ENCODE results near the gene NRIP3. TPM values are rescaled to one million over a fixed set of nuclear protein-coding genes. Genes with fewer than 3 reads are reported as not detected.
A peak's percentile ranks its signal among the peaks of the same experiment; 100 is the strongest.

The NRIP3 gene
- total and polyA plus RNA-seq, 5 donors from 2014 or later, result 0.38 to 3.4 (median 0.63) TPM; not detected in 1

- no peak for DNase-seq
- Histone ChIP-seq H3K36me3 (ENCODE audit: control insufficient read depth, insufficient read depth, low read length) (no peaks in the 10 kb centered on the region), H3K9me3 (ENCODE audit: control insufficient read depth in 2 of 2, low read length in 2 of 2) (no peaks in the 10 kb centered on the region), H3K4me1 (ENCODE audit: control insufficient read depth, insufficient read depth, low read length, poor library complexity, severe bottlenecking) (peaks cover 24% of the 10 kb centered on the region), H3K4me3 (ENCODE audit: low read depth, low read length) (no peak overlapping the region), H3K27ac (ENCODE audit: insufficient read depth, low read length, poor library complexity, severe bottlenecking) (no peak overlapping the region), H3K27me3 (ENCODE audit: control insufficient read depth, insufficient read depth, low read length) (no peaks in the 10 kb centered on the region)
- no peaks in the 10 kb centered on the region for H3K9me3 Mint-ChIP-seq
- no peaks in the 10 kb centered on the region for H3K27me3 Mint-ChIP-seq
- H3K36me3 Mint-ChIP-seq, result peaks cover 3% of the 10 kb centered on the region
- no peak for ATAC-seq (ENCODE audit: low read depth in 2 of 2)
- H3K4me1 Mint-ChIP-seq, result peaks cover 10 to 26% (median 13%) of the 10 kb centered on the region in 4 donors
- peak overlapping the region in 1 of 3 donors; percentile 12 for H3K27ac Mint-ChIP-seq
- peak overlapping the region in 2 of 4 donors; percentile 90 to 97 for H3K4me3 Mint-ChIP-seq
These were observed 36.6 kb downstream of the NRIP3 start for GRCh38 chr11:8967184-8967583.

GRCh38 chr11:8964324-8965320, 39.2 kb downstream of the NRIP3 start, which contains the start of gene TMEM9B:
Gene TMEM9B, minus strand, starts transcription at chr11:8964442. Its CDS starts 129 bp downstream, at chr11:8964313.
- Mint-ChIP-seq H3K27me3 (no peaks in the 10 kb centered on the region), H3K4me3 (peak within 1 kb of the TSS; percentile 95 to 99 (median 98)), H3K36me3 (peaks cover 9% of the 10 kb centered on the region), H3K27ac (peak within 1 kb of the TSS; percentile 97 to 99 (median 99)), H3K4me1 (peaks cover 15 to 36% (median 26%) of the 10 kb centered on the region in 4 donors), H3K9me3 (no peaks in the 10 kb centered on the region)
- Histone ChIP-seq H3K36me3 (ENCODE audit: control insufficient read depth, insufficient read depth, low read length) (no peaks in the 10 kb centered on the region), H3K9me3 (ENCODE audit: control insufficient read depth in 2 of 2, low read length in 2 of 2) (no peaks in the 10 kb centered on the region), H3K4me3 (ENCODE audit: low read depth, low read length) (peak within 1 kb of the TSS; percentile 78), H3K4me1 (ENCODE audit: control insufficient read depth, insufficient read depth, low read length, poor library complexity, severe bottlenecking) (peaks cover 27% of the 10 kb centered on the region), H3K27ac (ENCODE audit: insufficient read depth, low read length, poor library complexity, severe bottlenecking) (peak within 1 kb of the TSS; percentile 82), H3K27me3 (ENCODE audit: control insufficient read depth, insufficient read depth, low read length) (no peaks in the 10 kb centered on the region)
- ATAC-seq (ENCODE audit: low read depth in 2 of 2) (peak; percentile 88), DNase-seq (peak; percentile 65 to 93 (median 79))

GRCh38 chr11:8963569-8964323, 40.1 kb downstream of the NRIP3 start:
- Histone ChIP-seq H3K4me1 (ENCODE audit: control insufficient read depth, insufficient read depth, low read length, poor library complexity, severe bottlenecking) (peaks cover 32% of the 10 kb centered on the region), H3K27ac (ENCODE audit: insufficient read depth, low read length, poor library complexity, severe bottlenecking) (peak overlapping the region; percentile 82), H3K9me3 (ENCODE audit: control insufficient read depth in 2 of 2, low read length in 2 of 2) (no peaks in the 10 kb centered on the region), H3K27me3 (ENCODE audit: control insufficient read depth, insufficient read depth, low read length) (no peaks in the 10 kb centered on the region), H3K36me3 (ENCODE audit: control insufficient read depth, insufficient read depth, low read length) (no peaks in the 10 kb centered on the region), H3K4me3 (ENCODE audit: low read depth, low read length) (peak overlapping the region; percentile 78)
- peaks cover 16 to 42% (median 29%) of the 10 kb centered on the region in 4 donors for H3K4me1 Mint-ChIP-seq
- H3K27me3 Mint-ChIP-seq, result no peaks in the 10 kb centered on the region
- peaks cover 9% of the 10 kb centered on the region for H3K36me3 Mint-ChIP-seq
- no peaks in the 10 kb centered on the region for H3K9me3 Mint-ChIP-seq
- H3K27ac Mint-ChIP-seq, result peak overlapping the region; percentile 97 to 99 (median 99)
- DNase-seq, result peak in 2 of 3 donors; percentile 69 to 92
- H3K4me3 Mint-ChIP-seq, result peak overlapping the region; percentile 95 to 99 (median 98)
- peak; percentile 79 for ATAC-seq (ENCODE audit: low read depth in 2 of 2)

GRCh38 chr11:8962841-8963240, 41.0 kb downstream of the NRIP3 start:
- peaks cover 32% of the 10 kb centered on the region for H3K4me1 ChIP-seq (ENCODE audit: control insufficient read depth, insufficient read depth, low read length, poor library complexity, severe bottlenecking)
- peak overlapping the region; percentile 82 for H3K27ac ChIP-seq (ENCODE audit: insufficient read depth, low read length, poor library complexity, severe bottlenecking)
- peak overlapping the region; percentile 29 to 97 (median 68) for H3K27ac Mint-ChIP-seq
- no peaks in the 10 kb centered on the region for H3K9me3 Mint-ChIP-seq
- H3K9me3 ChIP-seq (ENCODE audit: control insufficient read depth in 2 of 2, low read length in 2 of 2), result no peaks in the 10 kb centered on the region
- ATAC-seq (ENCODE audit: low read depth in 2 of 2) (no peak), DNase-seq (peak in 1 of 3 donors; percentile 16)
- peak overlapping the region; percentile 78 for H3K4me3 ChIP-seq (ENCODE audit: low read depth, low read length)
- no peaks in the 10 kb centered on the region for H3K27me3 Mint-ChIP-seq
- H3K4me1 Mint-ChIP-seq, result peaks cover 14 to 44% (median 29%) of the 10 kb centered on the region in 4 donors
- peaks cover 9% of the 10 kb centered on the region for H3K36me3 Mint-ChIP-seq
- peak overlapping the region; percentile 95 to 99 (median 98) for H3K4me3 Mint-ChIP-seq
- H3K27me3 ChIP-seq (ENCODE audit: control insufficient read depth, insufficient read depth, low read length), result no peaks in the 10 kb centered on the region
- H3K36me3 ChIP-seq (ENCODE audit: control insufficient read depth, insufficient read depth, low read length), result no peaks in the 10 kb centered on the region

- Histone ChIP-seq H3K27me3 (ENCODE audit: control insufficient read depth, insufficient read depth, low read length) (no peaks in the 10 kb centered on the region), H3K4me3 (ENCODE audit: low read depth, low read length) (no peak overlapping the region), H3K9me3 (ENCODE audit: control insufficient read depth in 2 of 2, low read length in 2 of 2) (no peaks in the 10 kb centered on the region), H3K4me1 (ENCODE audit: control insufficient read depth, insufficient read depth, low read length, poor library complexity, severe bottlenecking) (peaks cover 32% of the 10 kb centered on the region), H3K36me3 (ENCODE audit: control insufficient read depth, insufficient read depth, low read length) (no peaks in the 10 kb centered on the region), H3K27ac (ENCODE audit: insufficient read depth, low read length, poor library complexity, severe bottlenecking) (no peak overlapping the region)
- Mint-ChIP-seq H3K27me3 (no peaks in the 10 kb centered on the region), H3K4me3 (peak overlapping the region in 1 of 4 donors; percentile 71), H3K27ac (peak overlapping the region in 1 of 3 donors; percentile 62), H3K4me1 (peaks cover 20 to 52% (median 36%) of the 10 kb centered on the region in 4 donors), H3K36me3 (peaks cover 11% of the 10 kb centered on the region), H3K9me3 (no peaks in the 10 kb centered on the region)
- ATAC-seq (ENCODE audit: low read depth in 2 of 2) (no peak), DNase-seq (no peak)
These were observed 42.4 kb downstream of the NRIP3 start for GRCh38 chr11:8961401-8961800.

GRCh38 chr11:8959546-8960166, 44.1 kb downstream of the NRIP3 start:
- peak overlapping the region in 1 of 3 donors; percentile 24 for H3K27ac Mint-ChIP-seq
- H3K9me3 Mint-ChIP-seq, result no peaks in the 10 kb centered on the region
- no peak overlapping the region for H3K4me3 ChIP-seq (ENCODE audit: low read depth, low read length)
- H3K4me1 Mint-ChIP-seq, result peaks cover 20 to 52% (median 32%) of the 10 kb centered on the region in 4 donors
- peaks cover 25% of the 10 kb centered on the region for H3K4me1 ChIP-seq (ENCODE audit: control insufficient read depth, insufficient read depth, low read length, poor library complexity, severe bottlenecking)
- no peaks in the 10 kb centered on the region for H3K27me3 Mint-ChIP-seq
- peak overlapping the region in 2 of 4 donors; percentile 23 to 69 for H3K4me3 Mint-ChIP-seq
- peak in 2 of 3 donors; percentile 47 to 84 for DNase-seq
- H3K36me3 ChIP-seq (ENCODE audit: control insufficient read depth, insufficient read depth, low read length), result peaks cover 14% of the 10 kb centered on the region
- H3K27me3 ChIP-seq (ENCODE audit: control insufficient read depth, insufficient read depth, low read length), result no peaks in the 10 kb centered on the region
- no peaks in the 10 kb centered on the region for H3K9me3 ChIP-seq (ENCODE audit: control insufficient read depth in 2 of 2, low read length in 2 of 2)
- no peak for ATAC-seq (ENCODE audit: low read depth in 2 of 2)
- H3K27ac ChIP-seq (ENCODE audit: insufficient read depth, low read length, poor library complexity, severe bottlenecking), result no peak overlapping the region
- peaks cover 20% of the 10 kb centered on the region for H3K36me3 Mint-ChIP-seq

- peaks cover 11 to 44% (median 20%) of the 10 kb centered on the region in 4 donors for H3K4me1 Mint-ChIP-seq
- Histone ChIP-seq H3K4me3 (ENCODE audit: low read depth, low read length) (no peak overlapping the region), H3K9me3 (ENCODE audit: control insufficient read depth in 2 of 2, low read length in 2 of 2) (no peaks in the 10 kb centered on the region), H3K4me1 (ENCODE audit: control insufficient read depth, insufficient read depth, low read length, poor library complexity, severe bottlenecking) (peaks cover 7% of the 10 kb centered on the region), H3K36me3 (ENCODE audit: control insufficient read depth, insufficient read depth, low read length) (peaks cover 38% of the 10 kb centered on the region), H3K27me3 (ENCODE audit: control insufficient read depth, insufficient read depth, low read length) (no peaks in the 10 kb centered on the region), H3K27ac (ENCODE audit: insufficient read depth, low read length, poor library complexity, severe bottlenecking) (peak overlapping the region; percentile 37)
- H3K9me3 Mint-ChIP-seq, result no peaks in the 10 kb centered on the region
- peak in 1 of 3 donors; percentile 23 for DNase-seq
- no peak overlapping the region for H3K4me3 Mint-ChIP-seq
- peak overlapping the region in 2 of 3 donors; percentile 2 to 25 for H3K27ac Mint-ChIP-seq
- H3K27me3 Mint-ChIP-seq, result no peaks in the 10 kb centered on the region
- peaks cover 38% of the 10 kb centered on the region for H3K36me3 Mint-ChIP-seq
- ATAC-seq (ENCODE audit: low read depth in 2 of 2), result no peak
These were observed 46.9 kb downstream of the NRIP3 start for GRCh38 chr11:8956860-8957259.
